Hepatocyte (in vitro differentiated cells): ENCODE measurements around the gene SLC34A3. TPM values are rescaled to one million over a fixed set of nuclear protein-coding genes. Genes with fewer than 3 reads are reported as not detected.
A peak's percentile ranks its signal among the peaks of the same experiment; 100 is the strongest.

Experiments
- DNase-seq: peaks from one replicate; pipeline ENCODE4 v3.0.0-alpha.2; 2016; ENCODE audit warnings: low spot score
- H2AFZ ChIP-seq: fragments of 200-600 bp; sonication (generic); 2 replicates; pipeline ENCODE4 v1.6.0; 2016; ENCODE audit warnings: antibody characterized with exemption, mild to moderate bottlenecking
- H3K27ac ChIP-seq: fragments of 200-600 bp; sonication (generic); 2 replicates; pipeline ENCODE4 v1.5.1; 2016; ENCODE audit warnings: mild to moderate bottlenecking
- H3K27me3 ChIP-seq: fragments of 200-600 bp; sonication (generic); 2 replicates; pipeline ENCODE4 v1.6.1; 2016
- H3K36me3 ChIP-seq: fragments of 200-600 bp; sonication (generic); replicated peaks from 2 replicates; pipeline ENCODE4 v1.5.1; 2016; ENCODE audit warnings: low read depth; ENCODE audit not compliant: insufficient read depth
- H3K4me1 ChIP-seq: fragments of 200-600 bp; sonication (generic); 2 replicates; pipeline ENCODE4 v1.5.1; 2016; ENCODE audit warnings: mild to moderate bottlenecking, moderate library complexity; ENCODE audit not compliant: insufficient read depth
- H3K4me2 ChIP-seq: fragments of 200-600 bp; sonication (generic); 2 replicates; pipeline ENCODE4 v1.6.0; 2016
- H3K4me3 ChIP-seq: fragments of 200-600 bp; sonication (generic); 2 replicates; pipeline ENCODE4 v1.5.1; 2016; ENCODE audit warnings: mild to moderate bottlenecking
- H3K79me2 ChIP-seq: fragments of 200-600 bp; sonication (generic); 2 replicates; pipeline ENCODE4 v1.6.0; 2017; ENCODE audit warnings: mild to moderate bottlenecking
- H3K9me2 ChIP-seq: fragments of 200-600 bp; sonication (generic); replicated peaks from 2 replicates; pipeline ENCODE4 v1.6.0; 2017; ENCODE audit warnings: mild to moderate bottlenecking; ENCODE audit not compliant: insufficient read depth
- H3K9me3 ChIP-seq: fragments of 200-600 bp; sonication (generic); 2 replicates; pipeline ENCODE4 v1.5.1; 2016; ENCODE audit warnings: low read depth, mild to moderate bottlenecking
- H4K20me1 ChIP-seq: fragments of 200-600 bp; sonication (generic); 2 replicates; pipeline ENCODE4 v1.6.0; 2016; ENCODE audit warnings: mild to moderate bottlenecking; ENCODE audit not compliant: insufficient read depth, poor library complexity, severe bottlenecking
- CTCF ChIP-seq: fragments of 200-600 bp; sonication (generic); IDR thresholded peaks from 2 replicates; pipeline ENCODE4 v1.5.1; 2016; ENCODE audit warnings: antibody characterized with exemption, mild to moderate bottlenecking; ENCODE audit not compliant: poor library complexity
- EZH2 ChIP-seq: fragments of 200-600 bp; sonication (generic); IDR thresholded peaks from 2 replicates; pipeline ENCODE4 v1.6.1; 2016; ENCODE audit warnings: antibody characterized with exemption, mild to moderate bottlenecking, borderline replicate concordance
- EZH2phosphoT487 ChIP-seq: fragments of 200-600 bp; sonication (generic); IDR thresholded peaks from one replicate; pipeline ENCODE4 v1.6.1; 2018; ENCODE audit warnings: antibody characterized with exemption, mild to moderate bottlenecking, low read depth, moderate library complexity; ENCODE audit not compliant: unreplicated experiment, severe bottlenecking
- WGBS: methylation state at CpG from one replicate; pipeline ENCODE4 v1.1.6; 2016; ENCODE audit warnings: low lambda C conversion rate; ENCODE audit errors: missing lambda C conversion rate; 5-methylcytosine and 5-hydroxymethylcytosine counted together
- polyA plus RNA-seq: library from polyadenylated mRNA; unstranded; fragments of >200 nt; fragmentation: Nextera tagmentation; extraction: Ambion mirVana; gene quantifications from 2 replicates; pipeline ENCODE4 v1.2.1, GENCODE V29; 2016
- total RNA-seq: library from RNA; depleted of rRNA; stranded (reverse); fragments of >200 nt; gene quantifications from 2 replicates; pipeline ENCODE4 v1.2.3, GENCODE V29; 2014

Gene SLC34A3
- total and polyA plus RNA-seq, 2 experiments from 2014 or later, result 2.7 to 4.7 TPM

- Histone ChIP-seq H3K79me2 (peaks cover 61% of the 10 kb centered on the region), H4K20me1 (peaks cover 24% of the 10 kb centered on the region)
These were observed 9.7 kb downstream of the SLC34A3 start for GRCh38 chr9:137240318-137240840.

GRCh38 chr9:137240841-137241489, 10.3 kb downstream of the SLC34A3 start, which contains the start of gene TUBB4B:
Gene TUBB4B (plus strand): TSS chr9:137241287. CDS start chr9:137241361, 74 bp downstream.
- H3K27ac ChIP-seq, result peak within 1 kb of the TSS; percentile 94
- H3K4me1 ChIP-seq, result peaks cover 31% of the 10 kb centered on the region
- DNase-seq, result peak; percentile 99
- peak within 1 kb of the TSS; percentile 98 for H3K4me3 ChIP-seq
- no peaks in the 10 kb centered on the region for H3K9me2 ChIP-seq
- H3K27me3 ChIP-seq, result no peaks in the 10 kb centered on the region
- H3K79me2 ChIP-seq, result peaks cover 61% of the 10 kb centered on the region
- peak within 1 kb of the TSS; percentile 94 for H3K4me2 ChIP-seq
- H2AFZ ChIP-seq, result peak within 1 kb of the TSS; percentile 33
- TF ChIP-seq CTCF (no peak), EZH2phosphoT487 (no peak), EZH2 (no peak)
- H3K36me3 ChIP-seq, result no peaks in the 10 kb centered on the region
- under 1% methylated on average over 47 of the region's 67 CpGs for WGBS
- H4K20me1 ChIP-seq, result peaks cover 24% of the 10 kb centered on the region
- no peaks in the 10 kb centered on the region for H3K9me3 ChIP-seq

More at GRCh38 chr9:137240318-137240840, 9.7 kb downstream of the SLC34A3 start:
- TF ChIP-seq EZH2 (no peak), CTCF (peak; percentile 21), EZH2phosphoT487 (no peak)
- no peaks in the 10 kb centered on the region for H3K27me3 ChIP-seq
- H3K4me3 ChIP-seq, result peak overlapping the region; percentile 82
- no peaks in the 10 kb centered on the region for H3K9me3 ChIP-seq
- H3K4me2 ChIP-seq, result peak overlapping the region; percentile 82
- DNase-seq, result peak; percentile 91
- peak overlapping the region; percentile 94 for H3K27ac ChIP-seq
- peaks cover 34% of the 10 kb centered on the region for H3K4me1 ChIP-seq
- 1% methylated on average over 40 of the region's 58 CpGs for WGBS
- peak overlapping the region; percentile 33 for H2AFZ ChIP-seq
- no peaks in the 10 kb centered on the region for H3K36me3 ChIP-seq
- H3K9me2 ChIP-seq, result no peaks in the 10 kb centered on the region

GRCh38 chr9:137241490-137242268, 11.0 kb downstream of the SLC34A3 start:
- Histone ChIP-seq H3K36me3 (no peaks in the 10 kb centered on the region), H3K27me3 (no peaks in the 10 kb centered on the region), H3K4me3 (peak overlapping the region; percentile 98), H4K20me1 (peaks cover 24% of the 10 kb centered on the region), H3K9me2 (no peaks in the 10 kb centered on the region), H3K27ac (peak overlapping the region; percentile 94), H3K4me1 (peaks cover 25% of the 10 kb centered on the region), H3K9me3 (no peaks in the 10 kb centered on the region), H3K4me2 (peak overlapping the region; percentile 94), H3K79me2 (peaks cover 60% of the 10 kb centered on the region), H2AFZ (no peak overlapping the region)
- peak; percentile 79 for DNase-seq
- TF ChIP-seq CTCF (no peak), EZH2 (no peak), EZH2phosphoT487 (no peak)
- 5% methylated on average over 21 of the region's 83 CpGs for WGBS
